Parathyroid adenoma (tissue), 2 donors: ENCODE measurements around the gene CDR2L.

Experiments
- H2AFZ ChIP-seq: fragments of 300-600 bp; sonication (generic); one replicate; pipeline ENCODE4 v1.7.0; 2017; ENCODE audit warnings: antibody characterized with exemption, mild to moderate bottlenecking
- H3K27ac ChIP-seq: fragments of 300-600 bp; sonication (generic); one replicate; pipeline ENCODE4 v1.7.0; 2017
- H3K27me3 ChIP-seq: fragments of 300-600 bp; sonication (generic); one replicate; pipeline ENCODE4 v1.7.0; 2017; ENCODE audit warnings: low read length; ENCODE audit not compliant: control insufficient read depth, insufficient read depth
- H3K36me3 ChIP-seq: fragments of 300-600 bp; sonication (generic); one replicate; pipeline ENCODE4 v1.7.0; 2017; ENCODE audit warnings: low read length; ENCODE audit not compliant: control insufficient read depth, insufficient read depth
- H3K4me1 ChIP-seq: fragments of 300-600 bp; sonication (generic); one replicate; pipeline ENCODE4 v1.7.0; 2017; ENCODE audit warnings: control low read depth
- H3K4me2 ChIP-seq: fragments of 300-600 bp; sonication (generic); one replicate; pipeline ENCODE4 v1.7.0; 2017; ENCODE audit warnings: low read length
- H3K4me3 ChIP-seq: fragments of 300-600 bp; sonication (generic); one replicate; pipeline ENCODE4 v1.7.0; 2017; ENCODE audit warnings: low read depth, low read length
- H3K79me2 ChIP-seq: fragments of 300-600 bp; sonication (generic); one replicate; pipeline ENCODE4 v1.7.0; 2017; ENCODE audit warnings: control low read depth
- H3K9ac ChIP-seq: fragments of 300-600 bp; sonication (generic); one replicate; pipeline ENCODE4 v1.7.0; 2017; ENCODE audit warnings: mild to moderate bottlenecking
- H3K9me3 ChIP-seq: fragments of 300-600 bp; sonication (generic); one replicate; pipeline ENCODE4 v1.7.0; 2017; ENCODE audit warnings: low read length; ENCODE audit not compliant: control insufficient read depth
- CTCF ChIP-seq: fragments of 300-600 bp; sonication (generic); IDR thresholded peaks from one replicate; pipeline ENCODE4 v1.7.0; 2017; ENCODE audit warnings: antibody characterized with exemption, mild to moderate bottlenecking
- donor health status: primary hyperparathyroidism.

The CDR2L gene

GRCh38 chr17:74943808-74944522 is 43.5 kb upstream of the CDR2L start:
- Histone ChIP-seq H3K4me3 (no peak overlapping the region), H3K9ac (no peak overlapping the region), H3K79me2 (no peaks in the 10 kb centered on the region), H3K9me3 (no peaks in the 10 kb centered on the region), H3K27ac (no peak overlapping the region), H2AFZ (no peak overlapping the region), H3K4me1 (peaks cover 4% of the 10 kb centered on the region), H3K27me3 (no peaks in the 10 kb centered on the region), H3K36me3 (no peaks in the 10 kb centered on the region), H3K4me2 (no peak overlapping the region)
- TF ChIP-seq CTCF, result no peak

GRCh38 chr17:74945543-74945942 is 41.9 kb upstream of the CDR2L start:
- TF ChIP-seq CTCF, result no peak
- H3K27me3 ChIP-seq, result no peaks in the 10 kb centered on the region
- H3K4me3 ChIP-seq, result no peak overlapping the region
- H3K4me1 ChIP-seq, result peaks cover 4% of the 10 kb centered on the region
- no peak overlapping the region for H2AFZ ChIP-seq
- H3K79me2 ChIP-seq, result no peaks in the 10 kb centered on the region
- no peaks in the 10 kb centered on the region for H3K9me3 ChIP-seq
- no peak overlapping the region for H3K9ac ChIP-seq
- no peak overlapping the region for H3K4me2 ChIP-seq
- H3K36me3 ChIP-seq, result no peaks in the 10 kb centered on the region
- H3K27ac ChIP-seq, result no peak overlapping the region

- H3K79me2 ChIP-seq, result no peaks in the 10 kb centered on the region
- H2AFZ ChIP-seq, result no peak overlapping the region
- no peak overlapping the region for H3K27ac ChIP-seq
- H3K36me3 ChIP-seq, result no peaks in the 10 kb centered on the region
- no peaks in the 10 kb centered on the region for H3K27me3 ChIP-seq
- H3K4me1 ChIP-seq, result peaks cover 1% of the 10 kb centered on the region
- no peaks in the 10 kb centered on the region for H3K9me3 ChIP-seq
- no peak for TF ChIP-seq CTCF
- no peak overlapping the region for H3K9ac ChIP-seq
- no peak overlapping the region for H3K4me3 ChIP-seq
- H3K4me2 ChIP-seq, result no peak overlapping the region
Observed at GRCh38 chr17:74946641-74947040, 40.8 kb upstream of the CDR2L start.

- no peak for TF ChIP-seq CTCF
- no peaks in the 10 kb centered on the region for H3K27me3 ChIP-seq
Observed at GRCh38 chr17:74947041-74947754, 40.2 kb upstream of the CDR2L start.

More at GRCh38 chr17:74947041-74947754, 40.2 kb upstream of the CDR2L start:
- H3K36me3 ChIP-seq, result no peaks in the 10 kb centered on the region
- H3K4me3 ChIP-seq, result no peak overlapping the region
- no peak overlapping the region for H3K9ac ChIP-seq
- no peaks in the 10 kb centered on the region for H3K4me1 ChIP-seq
- H3K9me3 ChIP-seq, result no peaks in the 10 kb centered on the region
- H3K79me2 ChIP-seq, result no peaks in the 10 kb centered on the region
- no peak overlapping the region for H3K4me2 ChIP-seq
- no peak overlapping the region for H2AFZ ChIP-seq
- H3K27ac ChIP-seq, result no peak overlapping the region
